HG02970 (cell line): ENCODE data around the gene NDUFB11.

Experiments
- ATAC-seq: cut with Tn5 transposase; IDR thresholded peaks from one replicate; pipeline ENCODE4 v1.9.1; 2021; ENCODE audit warnings: mild to moderate bottlenecking, moderate library complexity, moderate number of reproducible peaks; ENCODE audit not compliant: unreplicated experiment, low FRiP score

The NDUFB11 gene

DNA sequence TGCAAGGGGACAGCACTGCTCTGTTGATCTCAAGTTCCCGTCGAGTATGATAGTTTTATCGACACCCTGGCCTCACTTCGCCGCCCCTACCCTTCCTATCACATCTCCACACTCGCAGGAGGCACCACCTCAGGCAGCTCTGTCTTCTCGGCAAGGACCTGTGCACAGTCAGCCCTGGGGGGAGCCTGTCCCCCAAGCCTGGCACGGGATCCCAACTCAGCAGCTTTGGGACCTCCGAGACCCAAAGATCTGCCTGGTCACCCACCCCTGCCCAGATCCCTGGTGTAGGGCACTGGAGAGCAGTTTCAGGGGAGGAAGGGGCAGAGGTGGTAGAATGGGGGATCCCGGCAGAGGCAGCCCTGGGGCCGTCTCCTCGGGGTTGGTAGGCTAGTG is 31.1 kb upstream of the NDUFB11 start:
- ATAC-seq: no peak

DNA sequence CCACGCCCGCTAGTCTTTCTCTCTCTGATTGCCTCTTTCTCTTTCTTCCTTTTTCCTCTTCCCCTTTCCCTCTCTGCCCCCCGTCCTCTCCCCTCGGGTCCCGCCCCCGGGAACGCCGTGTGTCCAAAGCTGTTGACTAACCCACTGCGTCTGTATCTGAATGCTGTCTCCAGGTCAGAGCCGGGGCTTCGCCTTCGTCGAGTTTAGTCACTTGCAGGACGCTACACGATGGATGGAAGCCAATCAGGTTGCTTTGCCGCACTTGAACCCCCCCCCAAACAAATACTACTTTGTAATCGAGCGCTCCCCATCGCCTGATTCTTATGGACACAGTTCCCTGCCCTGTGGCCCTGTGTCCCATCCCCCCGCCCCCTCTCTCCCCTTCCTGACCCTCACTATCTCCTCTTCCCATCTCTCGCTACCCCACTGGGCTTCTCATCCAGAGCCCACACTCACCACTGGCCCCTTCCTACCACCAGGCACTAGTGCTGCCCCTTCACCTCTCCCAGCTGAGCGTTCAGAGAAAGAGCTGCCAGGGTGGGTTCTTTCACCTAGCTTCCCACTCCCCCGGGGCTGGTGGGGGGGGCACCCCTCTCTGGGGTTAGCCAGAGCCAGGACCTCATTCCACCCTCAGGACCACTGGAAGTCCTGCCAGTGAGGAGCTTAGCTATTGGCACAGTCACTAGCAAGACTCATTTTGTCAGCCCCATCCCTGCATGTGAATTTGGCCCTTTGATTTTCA is 30.5 kb upstream of the NDUFB11 start:
- ATAC-seq: no peak

DNA sequence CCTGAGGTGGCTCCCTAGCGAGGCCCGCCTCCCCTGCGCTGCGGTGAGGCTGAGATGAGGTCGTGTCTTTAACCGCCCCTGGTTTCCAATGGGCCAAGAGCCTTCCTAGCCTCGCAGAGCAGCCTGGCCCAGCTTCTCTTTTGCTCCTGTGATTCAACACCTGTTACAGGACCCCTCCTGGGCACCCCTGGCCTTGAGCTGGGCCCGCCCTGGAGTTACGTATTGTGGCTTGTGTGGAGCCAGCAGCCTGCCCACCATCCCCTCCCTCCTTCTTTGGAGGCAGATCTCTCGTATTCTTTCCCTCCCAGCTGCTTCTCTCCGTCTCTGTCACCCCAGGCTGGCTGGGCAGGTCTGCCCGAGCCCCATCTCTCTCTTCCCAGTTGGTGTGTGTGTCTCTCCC is 29.9 kb upstream of the NDUFB11 start:
- ATAC-seq: no peak

DNA sequence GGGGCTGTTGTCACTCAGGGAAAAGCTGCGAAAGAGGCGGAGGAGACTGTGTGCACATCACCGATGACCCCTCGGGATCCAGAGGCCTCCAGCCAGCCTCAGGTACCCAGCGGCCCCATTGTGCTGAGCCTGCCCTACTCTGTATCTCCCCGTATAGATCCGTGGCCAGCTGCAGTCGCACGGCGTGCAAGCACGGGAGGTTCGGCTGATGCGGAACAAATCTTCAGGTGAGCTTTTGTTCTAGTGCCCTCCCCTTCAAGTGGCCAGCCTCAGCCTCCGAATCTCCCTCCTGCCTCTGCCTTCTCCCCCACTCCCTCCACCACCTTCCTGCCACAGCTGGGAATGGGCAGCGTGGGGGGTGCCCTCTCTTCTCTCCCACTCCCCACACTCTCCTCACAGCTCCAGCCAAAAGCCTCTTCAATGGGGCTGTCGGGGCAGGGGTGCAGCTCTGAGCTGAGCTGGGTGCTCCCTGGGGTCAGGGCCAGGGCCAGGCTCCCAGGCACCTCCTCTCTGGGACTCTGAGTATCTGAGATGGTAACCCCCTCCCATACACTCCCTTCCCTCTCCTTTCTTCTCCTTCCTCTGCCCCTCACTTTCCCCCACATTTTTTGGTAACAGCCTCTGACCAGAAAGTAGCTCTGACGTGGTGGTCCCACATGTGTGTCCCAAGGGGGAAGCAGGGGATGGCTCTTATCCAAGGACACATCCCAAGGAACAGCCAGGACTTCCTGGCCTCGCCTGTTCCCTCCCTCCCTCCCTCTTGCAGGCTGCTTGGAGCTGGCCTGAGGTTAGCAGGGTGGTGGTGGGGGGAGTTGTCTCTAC is 28.7 kb upstream of the NDUFB11 start:
- no peak for ATAC-seq

DNA sequence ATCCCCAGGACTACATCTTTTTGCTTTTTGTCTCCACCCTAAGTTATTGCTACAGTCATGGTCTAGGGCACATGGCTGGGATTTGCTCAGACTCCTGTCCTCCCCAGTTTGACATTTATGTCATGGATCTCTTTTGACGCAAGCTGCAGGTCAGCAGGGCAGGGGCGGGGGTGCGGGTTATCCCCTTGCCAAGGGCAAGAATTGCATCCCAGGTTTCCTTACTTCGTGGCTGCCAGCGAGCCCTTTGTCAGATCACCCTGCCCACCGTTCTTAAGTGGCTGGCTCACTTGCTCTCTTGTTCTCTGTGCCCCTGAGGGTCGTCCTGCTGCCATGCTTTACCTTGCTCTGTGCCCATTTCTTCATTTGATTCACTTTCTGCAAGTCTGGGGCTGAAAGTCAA is 28.0 kb upstream of the NDUFB11 start:
- no peak for ATAC-seq

DNA sequence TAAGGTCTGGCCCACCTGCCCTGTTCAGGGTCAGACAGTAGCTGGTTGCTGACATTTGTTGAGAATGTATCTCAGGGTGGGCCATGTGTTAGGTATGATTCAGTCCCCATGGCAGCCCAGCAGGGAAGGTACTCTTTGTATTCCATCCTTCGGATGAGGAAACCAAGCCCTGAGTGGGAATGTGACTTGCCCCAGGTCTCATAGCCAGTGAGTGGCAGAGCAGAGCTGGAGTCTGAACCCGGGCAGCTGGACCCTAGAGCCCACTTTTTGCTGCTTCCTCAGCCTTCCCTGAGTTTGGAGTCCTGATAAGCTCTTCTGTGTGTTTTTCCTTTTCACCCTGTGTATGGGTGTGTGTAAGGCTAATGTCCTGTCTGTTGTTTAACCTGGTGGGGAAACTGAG is 27.5 kb upstream of the NDUFB11 start:
- ATAC-seq: no peak

DNA sequence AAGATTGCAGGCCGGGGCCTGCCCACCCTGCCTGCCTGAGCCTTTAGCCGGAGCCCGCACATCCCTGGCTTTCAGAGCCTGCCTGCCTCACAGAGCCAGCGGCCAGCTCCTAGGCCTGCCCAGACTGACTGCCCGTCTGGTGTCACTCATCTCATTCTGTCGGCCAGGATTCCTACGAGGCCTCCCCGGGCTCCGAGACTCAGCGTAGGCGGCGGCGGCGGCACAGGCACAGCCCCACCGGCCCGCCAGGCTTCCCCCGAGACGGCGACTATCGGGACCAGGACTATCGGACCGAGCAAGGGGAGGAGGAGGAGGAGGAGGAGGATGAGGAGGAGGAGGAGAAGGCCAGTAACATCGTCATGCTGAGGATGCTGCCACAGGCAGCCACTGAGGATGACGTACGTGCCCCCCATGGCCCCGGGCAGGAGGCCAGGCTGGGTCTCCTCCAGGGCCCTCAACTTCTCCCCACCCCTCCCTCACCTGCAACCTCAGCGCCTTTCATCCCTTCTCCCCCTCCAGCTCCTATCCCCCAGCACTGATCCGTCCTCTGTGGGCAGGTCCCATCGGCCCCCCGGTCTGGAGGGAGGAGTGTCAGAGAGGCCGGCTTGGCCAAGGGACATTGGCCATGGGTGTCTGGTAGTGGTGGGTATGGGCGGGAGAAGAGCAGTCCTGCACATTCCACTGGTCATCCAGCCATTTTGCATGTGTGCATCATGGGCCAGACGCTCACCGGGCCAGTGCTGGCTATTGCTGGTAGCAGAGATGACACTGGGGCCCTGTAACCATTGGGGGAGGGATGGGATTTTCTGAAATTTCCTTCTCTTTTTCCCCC is 26.6 kb upstream of the NDUFB11 start:
- ATAC-seq: no peak

DNA sequence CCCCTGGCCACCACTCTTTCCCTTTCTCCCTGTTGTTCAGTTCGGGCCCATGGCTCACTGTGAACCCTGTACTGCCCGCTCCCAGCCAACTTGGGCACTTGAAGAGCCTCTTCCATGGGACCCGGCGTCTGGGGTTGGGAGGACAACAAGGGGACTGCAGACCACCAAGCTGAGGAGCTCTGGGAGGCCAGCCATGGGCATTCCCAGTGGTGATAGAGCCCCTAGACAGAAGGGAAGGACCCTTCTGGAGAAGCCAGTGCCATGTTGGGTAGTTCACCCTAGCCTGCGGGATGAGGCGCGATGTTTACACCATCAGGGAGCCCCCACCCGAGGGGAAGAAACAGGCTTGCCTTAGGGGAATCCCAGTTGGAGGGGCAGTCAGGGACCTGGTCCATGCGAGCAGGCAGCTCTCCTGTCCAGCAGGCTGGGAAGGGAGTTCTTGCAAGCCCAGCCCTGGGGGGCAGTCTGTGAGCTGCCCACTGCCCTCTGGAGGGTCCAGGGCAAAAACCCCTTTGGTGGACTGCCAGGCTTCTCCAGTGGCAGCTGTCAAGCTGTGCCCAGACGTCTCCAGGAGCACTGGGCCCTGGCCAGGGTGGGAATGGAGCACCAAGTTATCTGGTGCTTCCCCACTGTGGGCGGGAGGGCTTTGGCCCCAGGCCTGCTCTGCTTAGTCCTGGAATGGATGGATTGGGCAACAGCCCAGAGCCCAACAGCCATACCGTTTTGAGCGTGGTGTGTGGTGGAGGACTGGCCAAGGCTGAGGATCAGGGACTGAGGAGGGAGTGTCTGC is 25.4 kb upstream of the NDUFB11 start:
- no peak for ATAC-seq

DNA sequence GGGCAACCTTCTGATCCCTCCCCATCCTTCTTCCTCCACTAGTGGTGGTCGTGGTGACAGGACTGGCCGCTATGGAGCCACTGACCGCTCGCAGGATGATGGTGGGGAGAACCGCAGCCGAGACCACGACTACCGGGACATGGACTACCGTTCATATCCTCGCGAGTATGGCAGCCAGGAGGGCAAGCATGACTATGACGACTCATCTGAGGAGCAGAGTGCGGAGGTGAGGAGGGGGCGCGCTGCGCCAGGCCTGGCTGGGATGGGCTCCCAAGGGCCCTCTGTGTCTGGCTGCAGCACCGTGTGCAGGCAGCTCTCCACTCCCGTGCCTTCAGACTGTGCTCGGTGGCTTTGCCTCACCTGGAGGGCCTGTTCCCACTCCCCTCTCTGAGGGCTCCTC is 24.8 kb upstream of the NDUFB11 start:
- ATAC-seq: no peak

DNA sequence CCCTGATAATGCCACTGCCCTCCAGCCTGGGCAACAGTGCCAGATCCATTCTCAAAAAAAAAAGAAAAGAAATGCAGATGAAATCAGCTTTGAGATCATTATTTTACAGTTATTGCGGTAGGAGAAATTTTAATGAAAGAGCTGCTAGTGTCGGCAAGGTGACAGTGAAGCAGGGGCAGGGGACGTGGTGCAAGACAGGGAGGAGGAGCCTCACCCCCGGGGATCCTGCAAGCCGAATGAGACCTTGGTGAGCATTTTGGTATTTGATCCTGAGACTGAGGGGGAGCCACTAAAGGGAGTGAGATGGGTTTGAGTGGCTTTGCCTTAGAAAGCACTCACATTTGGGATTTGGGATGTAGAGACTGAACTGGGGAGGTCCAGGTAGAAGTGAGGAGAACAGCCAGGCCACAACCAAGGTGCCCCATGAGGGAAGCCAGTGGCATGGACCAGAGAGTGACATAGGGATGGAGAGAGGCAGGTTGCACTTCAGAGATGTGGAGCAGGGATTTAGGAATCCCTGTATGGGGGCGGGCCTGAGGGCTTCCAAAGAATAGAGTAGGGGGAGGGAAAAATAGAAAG is 24.1 kb upstream of the NDUFB11 start:
- no peak for ATAC-seq

DNA sequence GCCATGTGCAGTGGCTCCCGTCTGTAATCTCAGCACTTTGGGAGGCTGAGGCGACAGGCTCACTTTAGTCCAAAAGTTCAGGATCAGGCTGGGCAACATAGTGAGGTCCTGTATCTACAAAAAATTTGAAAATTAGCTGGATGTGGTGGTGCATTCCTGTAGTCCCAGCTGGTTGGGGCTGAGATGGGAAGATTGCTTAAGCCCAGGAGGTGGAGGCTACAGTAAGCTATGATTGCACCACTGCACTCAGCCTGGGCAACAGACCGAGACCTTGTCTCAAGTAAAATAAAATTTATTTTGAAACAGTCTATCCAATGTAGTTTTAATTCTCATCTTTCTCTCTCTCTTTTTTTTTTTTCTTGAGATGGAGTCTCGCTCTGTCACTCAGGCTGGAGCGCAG is 21.6 kb upstream of the NDUFB11 start:
- no peak for ATAC-seq

DNA sequence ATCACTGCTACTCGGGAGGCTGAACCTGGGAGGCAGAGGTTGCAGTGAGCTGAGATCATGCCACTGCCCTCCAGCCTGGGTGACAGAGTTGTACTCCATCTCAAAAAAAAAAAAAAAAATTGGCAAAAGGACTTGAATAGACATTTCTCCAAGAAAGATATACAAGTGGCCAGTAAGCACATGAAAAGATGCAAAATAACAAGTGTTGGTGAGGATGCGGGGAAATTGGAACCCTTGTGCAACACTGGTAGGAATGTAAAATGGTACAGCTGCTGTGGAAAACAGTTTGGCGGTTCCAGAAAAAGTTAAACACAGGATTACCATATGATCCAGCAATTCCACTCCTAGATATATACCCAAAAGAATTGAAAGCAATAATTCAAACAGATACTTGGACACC is 19.9 kb upstream of the NDUFB11 start:
- ATAC-seq: no peak

DNA sequence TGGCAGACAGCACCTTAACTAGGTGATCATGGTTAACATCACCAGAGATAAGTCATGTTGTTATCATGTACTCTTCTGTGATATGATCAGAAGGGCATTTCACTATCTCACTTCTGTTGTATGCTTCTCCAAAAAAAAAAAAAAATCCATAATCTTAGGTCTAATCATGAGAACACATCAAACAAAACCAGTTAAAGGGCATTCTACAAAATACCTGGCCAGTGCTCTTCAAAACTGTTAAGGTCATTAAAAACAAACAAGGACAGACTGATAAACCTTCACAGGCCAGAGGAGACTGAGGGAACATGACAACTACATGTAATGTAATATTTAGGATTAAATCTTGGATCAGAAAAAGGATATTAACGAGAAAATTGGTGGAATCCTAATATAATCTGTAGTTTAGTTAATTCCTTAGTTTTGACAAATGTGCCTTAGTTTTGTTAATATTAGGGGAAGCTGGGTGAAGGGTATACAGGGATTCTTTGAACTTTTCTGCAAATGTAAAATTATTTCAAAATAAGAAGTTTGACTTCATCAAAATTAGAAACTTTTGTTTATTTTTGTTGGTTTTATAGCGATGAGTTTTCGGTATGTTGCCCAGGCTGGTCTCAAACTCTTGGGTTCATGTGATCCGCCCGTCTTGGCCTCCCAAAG is 18.6 kb upstream of the NDUFB11 start:
- no peak for ATAC-seq

DNA sequence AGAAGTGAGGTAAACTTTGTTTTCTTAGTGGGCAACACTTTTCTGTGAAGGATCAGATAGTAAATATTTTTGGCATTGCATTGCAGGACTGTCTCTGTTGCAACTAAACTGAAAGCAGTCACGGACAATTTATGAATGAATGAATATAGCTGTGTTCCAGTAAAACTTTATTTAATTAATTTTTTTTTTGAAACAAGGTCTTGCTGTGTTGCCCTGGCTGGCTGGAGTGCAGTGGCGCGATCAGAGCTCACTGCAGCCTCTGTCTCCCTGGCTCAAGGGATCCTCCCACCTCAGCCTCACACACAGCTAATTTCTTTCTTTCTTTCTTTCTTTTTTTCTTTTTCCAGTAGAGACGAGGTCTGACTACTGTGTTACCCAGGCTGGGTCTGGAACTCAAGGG is 16.3 kb upstream of the NDUFB11 start:
- ATAC-seq: no peak

DNA sequence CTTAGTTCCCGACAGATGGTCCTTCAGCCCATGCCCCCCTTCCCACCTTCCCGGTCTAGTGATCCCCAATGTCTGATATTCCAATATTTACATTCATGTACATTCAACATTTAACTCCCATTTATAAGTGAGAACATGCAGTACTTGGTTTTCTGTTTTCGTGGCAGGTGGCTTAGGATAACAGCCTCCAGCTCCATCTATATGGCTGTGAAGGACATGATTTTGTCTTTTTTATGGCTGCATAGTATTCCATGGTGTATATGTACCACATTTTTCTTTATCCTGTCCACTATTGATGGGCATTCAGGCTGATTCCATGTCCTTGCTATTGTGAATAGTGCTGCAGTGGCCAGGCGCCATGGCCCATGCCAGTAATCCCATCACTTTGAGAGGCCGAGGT is 14.3 kb upstream of the NDUFB11 start:
- no peak for ATAC-seq

DNA sequence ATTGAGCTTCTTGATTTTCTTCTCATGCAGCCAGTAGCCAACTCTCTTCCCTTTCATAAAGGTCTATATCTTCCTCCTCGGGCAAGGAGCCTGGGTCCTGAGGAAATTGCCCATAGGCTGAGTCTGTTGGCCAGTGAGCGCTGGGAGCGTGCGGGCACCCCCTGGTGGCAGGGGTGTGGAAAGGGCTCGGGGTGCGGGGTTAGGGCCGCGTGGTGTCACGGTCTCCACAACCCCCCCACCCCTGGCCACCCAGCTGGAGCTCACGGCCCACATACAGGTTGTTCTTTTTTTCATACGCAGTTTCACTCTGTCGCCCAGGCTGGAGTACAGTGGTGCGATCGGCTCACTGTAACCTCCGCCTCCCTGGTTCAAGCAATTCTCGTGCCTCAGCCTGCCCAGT is 13.6 kb upstream of the NDUFB11 start:
- no peak for ATAC-seq

DNA sequence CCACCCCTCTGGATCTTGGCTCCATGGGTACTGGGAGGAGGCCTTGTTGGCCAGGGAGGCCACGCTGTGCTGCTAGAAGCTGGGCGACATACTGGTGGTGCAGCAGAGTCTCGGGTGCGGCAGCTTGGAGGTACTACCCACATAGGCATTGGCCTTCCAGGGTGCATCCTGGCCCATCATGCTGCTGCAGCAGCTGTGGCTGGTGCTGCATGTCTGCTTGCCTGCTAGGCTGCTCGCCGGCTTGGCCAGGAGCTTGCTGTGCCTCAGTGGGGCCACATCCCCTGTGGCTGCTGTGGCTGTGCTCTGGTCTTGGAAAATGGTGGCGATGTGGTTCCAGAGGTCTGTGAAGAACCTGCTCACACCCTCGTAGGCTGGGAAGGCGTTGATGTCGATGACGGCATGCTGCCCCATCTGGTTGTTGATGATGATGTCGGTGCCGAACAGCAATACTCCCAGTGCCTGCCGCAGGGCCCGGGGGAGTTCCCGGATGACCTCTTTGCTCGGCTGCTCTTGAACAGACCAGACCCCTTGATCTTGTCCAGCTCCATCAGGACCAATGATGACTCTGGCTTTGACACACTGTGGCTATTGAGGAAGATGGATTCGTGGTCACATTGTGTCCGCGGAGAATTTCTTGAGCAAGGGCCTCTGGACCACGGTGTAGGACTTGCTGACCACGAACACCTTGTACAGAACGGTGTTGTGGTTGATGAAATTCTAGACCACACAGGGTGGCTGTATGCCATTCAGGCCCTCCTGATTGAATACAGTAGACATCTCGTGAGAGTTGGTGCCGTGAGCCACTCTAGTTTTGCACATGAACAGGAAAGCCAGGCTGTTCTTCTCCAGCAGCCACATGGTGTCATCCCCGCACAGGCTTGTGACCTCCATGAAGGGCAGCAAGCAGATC is 12.4 kb upstream of the NDUFB11 start:
- ATAC-seq: no peak

DNA sequence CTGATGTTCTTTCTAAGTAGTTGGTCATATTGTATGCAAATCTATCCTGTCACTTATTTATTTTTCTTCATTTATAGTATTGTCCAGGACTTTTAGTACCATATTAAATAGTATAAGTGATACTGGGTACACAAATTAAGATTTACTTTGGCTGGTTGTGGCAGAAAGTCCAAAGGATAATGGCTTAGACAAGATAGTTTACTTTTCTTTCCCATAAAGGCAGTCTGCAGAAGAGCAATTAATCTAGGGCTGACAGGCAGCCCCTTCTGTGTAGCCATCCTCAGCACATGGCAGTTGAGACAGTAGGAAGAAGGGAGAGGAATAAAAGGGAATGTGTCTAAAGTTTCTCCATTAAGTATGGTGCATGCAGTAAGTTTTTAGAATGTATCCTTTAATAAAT is 6.9 kb upstream of the NDUFB11 start:
- ATAC-seq: no peak

DNA sequence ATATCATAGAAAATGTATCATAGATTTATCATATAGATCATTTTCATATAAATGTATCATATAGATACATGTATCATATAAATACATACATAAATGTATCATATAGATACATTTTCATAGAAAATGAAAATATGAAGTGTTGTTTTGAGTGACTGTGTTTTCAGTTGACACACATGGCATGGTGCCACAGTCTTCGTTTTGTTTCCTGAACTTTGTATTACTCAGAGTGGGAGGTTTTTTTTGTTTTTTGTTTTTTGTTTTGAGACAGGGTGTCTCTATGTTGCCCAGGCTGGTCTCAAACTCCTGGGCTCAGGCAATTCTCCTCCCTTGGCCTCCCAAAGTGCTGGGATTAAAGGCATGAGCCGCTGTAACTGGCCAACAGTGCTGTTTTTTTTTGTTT is 4.4 kb upstream of the NDUFB11 start:
- no peak for ATAC-seq
